Right atrium auricular region (tissue), 2 donors: ENCODE data around the gene B4GALT7. TPM values are rescaled to one million over a fixed set of nuclear protein-coding genes. Genes with fewer than 3 reads are reported as not detected.

Experiments used
- DNase-seq: peaks from one replicate; pipeline ENCODE4 v3.0.0-alpha.2; 2019; ENCODE audit warnings: low spot score
- H3K27ac ChIP-seq, 2 donors: fragments of 200-600 bp; sonication (generic); 1 replicate in 1 of 2; 2 replicates in 1 of 2; pipeline ENCODE4 v1.5.1; 2016 to 2019
- H3K27me3 ChIP-seq, 2 donors: fragments of 200-600 bp; sonication (generic); one replicate each; pipeline versions ENCODE4 v1.5.1 to v1.6.0; 2017 to 2019
- H3K36me3 ChIP-seq: fragments of 200-600 bp; sonication (generic); one replicate; pipeline ENCODE4 v1.5.1; 2016
- H3K4me1 ChIP-seq, 2 donors: fragments of 200-600 bp; sonication (generic); one replicate each; pipeline versions ENCODE4 v1.5.1 to v1.6.0; 2017 to 2019
- H3K4me3 ChIP-seq, 2 donors: fragments of 200-600 bp; sonication (generic); 1 replicate in 1 of 2; 2 replicates in 1 of 2; pipeline ENCODE4 v1.5.1; 2017 to 2019; ENCODE audit warnings: mild to moderate bottlenecking in 1 of 2, moderate library complexity in 1 of 2
- H3K9me3 ChIP-seq, 2 donors: fragments of 200-600 bp; sonication (generic); one replicate each; pipeline ENCODE4 v1.5.1; 2019
- total RNA-seq, 2 donors: library from RNA; depleted of rRNA; stranded (reverse); fragments of >200 nt; gene quantifications; one replicate each; pipeline ENCODE4 v1.1.0, GENCODE V29; 2016
- TF ChIP-seq, protein P1 (sequence below), 2 donors: fragments of 200-600 bp; sonication (generic); IDR thresholded peaks; one replicate each; pipeline ENCODE4 v1.5.1; 2019; ENCODE audit warnings: antibody characterized with exemption in 2 of 2

Gene B4GALT7
- total RNA-seq, 2 donors from 2014 or later: 12.2 to 21.3 TPM

DNA sequence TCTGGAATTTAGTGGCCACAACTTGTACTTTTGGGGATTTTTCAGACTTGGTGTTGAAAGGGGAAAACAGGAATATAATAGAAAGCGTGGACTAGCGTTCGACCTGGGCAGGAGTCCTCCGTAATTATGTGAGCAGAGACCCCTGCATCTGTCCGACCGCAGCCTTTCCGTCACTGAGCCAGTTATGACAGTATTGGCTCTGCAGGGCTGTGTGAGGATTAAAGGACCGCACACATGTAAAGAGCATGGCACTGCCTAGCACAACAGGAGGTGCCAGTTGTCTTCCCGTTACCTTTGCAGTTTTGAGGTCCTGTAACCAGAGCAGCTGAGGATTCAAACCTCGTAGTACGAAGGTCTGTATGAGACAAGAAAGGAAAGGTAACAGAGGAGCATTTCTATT is 1.2 kb downstream of the B4GALT7 start:
- no peak overlapping the region for H3K27ac ChIP-seq
- no peaks in the 10 kb centered on the region for H3K9me3 ChIP-seq
- peak overlapping the region in 1 of 2 donors; percentile 94 for H3K4me3 ChIP-seq
- H3K36me3 ChIP-seq: peaks cover 7% of the 10 kb centered on the region
- peaks cover 0 to 25% of the 10 kb centered on the region in 2 donors for H3K4me1 ChIP-seq
- no peaks in the 10 kb centered on the region for H3K27me3 ChIP-seq
- no peak for DNase-seq
- TF ChIP-seq, protein P1, sequence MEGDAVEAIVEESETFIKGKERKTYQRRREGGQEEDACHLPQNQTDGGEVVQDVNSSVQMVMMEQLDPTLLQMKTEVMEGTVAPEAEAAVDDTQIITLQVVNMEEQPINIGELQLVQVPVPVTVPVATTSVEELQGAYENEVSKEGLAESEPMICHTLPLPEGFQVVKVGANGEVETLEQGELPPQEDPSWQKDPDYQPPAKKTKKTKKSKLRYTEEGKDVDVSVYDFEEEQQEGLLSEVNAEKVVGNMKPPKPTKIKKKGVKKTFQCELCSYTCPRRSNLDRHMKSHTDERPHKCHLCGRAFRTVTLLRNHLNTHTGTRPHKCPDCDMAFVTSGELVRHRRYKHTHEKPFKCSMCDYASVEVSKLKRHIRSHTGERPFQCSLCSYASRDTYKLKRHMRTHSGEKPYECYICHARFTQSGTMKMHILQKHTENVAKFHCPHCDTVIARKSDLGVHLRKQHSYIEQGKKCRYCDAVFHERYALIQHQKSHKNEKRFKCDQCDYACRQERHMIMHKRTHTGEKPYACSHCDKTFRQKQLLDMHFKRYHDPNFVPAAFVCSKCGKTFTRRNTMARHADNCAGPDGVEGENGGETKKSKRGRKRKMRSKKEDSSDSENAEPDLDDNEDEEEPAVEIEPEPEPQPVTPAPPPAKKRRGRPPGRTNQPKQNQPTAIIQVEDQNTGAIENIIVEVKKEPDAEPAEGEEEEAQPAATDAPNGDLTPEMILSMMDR (IDR thresholded peaks at IDR 0.05): no peak

DNA sequence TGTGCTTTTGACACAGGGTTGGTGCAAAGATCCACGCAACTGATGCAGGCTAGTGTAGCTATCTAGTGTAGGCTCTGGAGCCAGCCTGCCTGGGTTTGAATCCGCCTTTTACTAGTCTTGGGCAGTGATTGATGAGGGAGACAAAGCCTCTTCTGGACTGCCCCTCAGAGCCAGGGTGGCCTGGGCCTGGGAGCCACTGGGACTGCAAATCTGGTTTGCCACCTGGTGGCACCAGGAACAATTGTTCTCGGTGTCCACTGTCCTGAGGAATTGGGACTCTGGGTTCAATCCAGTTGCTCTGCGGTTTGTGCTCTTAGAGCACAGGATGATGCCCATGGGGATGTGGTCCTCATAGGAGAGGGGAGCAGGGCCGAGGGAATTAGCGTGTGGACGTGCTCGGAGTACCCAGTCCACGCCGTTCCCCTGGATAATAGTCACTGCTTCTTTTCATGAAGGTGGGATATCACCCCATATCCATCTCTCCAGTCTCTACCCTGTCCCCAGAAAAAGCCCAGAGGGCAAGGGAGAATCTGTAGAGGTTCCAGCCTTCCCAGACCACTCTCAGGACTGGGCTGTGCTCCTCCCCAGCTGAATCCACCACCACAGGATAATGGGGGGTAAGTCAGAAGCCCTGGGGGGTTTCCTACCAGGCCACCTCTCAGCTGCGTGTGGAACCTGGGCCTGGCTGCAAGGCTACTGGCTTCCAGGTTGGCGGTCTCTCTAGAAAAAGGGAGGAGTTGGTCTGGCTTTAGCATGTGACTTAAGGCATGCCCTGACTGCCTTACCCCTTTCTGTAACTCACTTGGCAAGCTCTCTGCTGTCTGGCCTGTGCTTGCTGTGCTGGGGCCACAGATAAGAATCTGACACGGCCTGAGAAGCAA is 1.9 kb downstream of the B4GALT7 start:
- H3K27me3 ChIP-seq: no peaks in the 10 kb centered on the region
- DNase-seq: peak; percentile 34
- H3K27ac ChIP-seq: no peak overlapping the region
- H3K4me3 ChIP-seq: no peak overlapping the region
- TF ChIP-seq, protein P1 (IDR thresholded peaks at IDR 0.05): no peak
- H3K36me3 ChIP-seq: peaks cover under 1% of the 10 kb centered on the region
- no peaks in the 10 kb centered on the region for H3K9me3 ChIP-seq
- peaks cover 0 to 25% of the 10 kb centered on the region in 2 donors for H3K4me1 ChIP-seq

DNA sequence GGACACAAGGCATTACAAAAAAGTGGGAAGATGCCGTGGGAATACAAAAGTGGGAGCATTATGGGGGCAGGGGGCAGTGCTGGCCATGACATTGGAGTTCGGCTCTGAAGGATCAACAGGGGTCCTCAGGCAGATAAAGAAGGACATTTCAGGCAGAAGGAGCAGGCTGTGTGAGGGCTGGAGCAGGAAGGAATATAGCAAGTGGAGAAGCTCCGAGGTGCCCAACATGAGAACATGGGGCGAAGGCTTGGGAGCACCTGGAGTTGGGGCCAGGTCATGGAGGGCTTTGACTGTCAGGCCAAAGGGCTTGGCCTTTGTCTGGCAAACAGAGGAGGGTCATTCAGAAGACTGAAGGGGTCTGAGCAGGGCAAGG is 2.5 kb downstream of the B4GALT7 start:
- no peaks in the 10 kb centered on the region for H3K36me3 ChIP-seq
- H3K27ac ChIP-seq: no peak overlapping the region
- H3K27me3 ChIP-seq: no peaks in the 10 kb centered on the region
- no peak overlapping the region for H3K4me3 ChIP-seq
- DNase-seq: peak; percentile 51
- TF ChIP-seq, protein P1 (IDR thresholded peaks at IDR 0.05): no peak
- peaks cover 0 to 31% of the 10 kb centered on the region in 2 donors for H3K4me1 ChIP-seq
- no peaks in the 10 kb centered on the region for H3K9me3 ChIP-seq

DNA sequence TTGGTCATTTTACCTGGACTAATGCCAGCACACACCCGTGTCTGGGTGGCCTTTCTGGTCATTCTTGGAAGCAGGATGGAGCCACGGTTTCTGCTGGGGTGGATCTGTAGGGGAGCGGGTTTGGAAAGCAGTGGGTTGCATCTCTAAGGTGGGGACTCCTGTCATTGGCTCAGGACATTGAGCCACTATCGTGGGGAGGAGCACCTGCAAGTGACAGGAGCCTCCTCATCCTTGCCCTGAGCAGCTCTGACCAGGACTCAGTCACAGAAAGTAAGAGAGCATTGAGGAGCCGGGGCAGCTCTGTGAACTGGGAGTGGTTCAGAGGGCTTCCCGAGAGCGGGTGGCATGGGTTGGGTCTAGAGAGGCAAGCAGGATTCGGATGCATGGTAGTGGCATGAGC is 3.7 kb downstream of the B4GALT7 start:
- Histone ChIP-seq H3K36me3 (no peaks in the 10 kb centered on the region), H3K27me3 (no peaks in the 10 kb centered on the region), H3K27ac (no peak overlapping the region), H3K4me3 (no peak overlapping the region), H3K9me3 (no peaks in the 10 kb centered on the region), H3K4me1 (peaks cover 0 to 31% of the 10 kb centered on the region in 2 donors)
- DNase-seq: peak; percentile 21
- TF ChIP-seq, protein P1 (IDR thresholded peaks at IDR 0.05): no peak

DNA sequence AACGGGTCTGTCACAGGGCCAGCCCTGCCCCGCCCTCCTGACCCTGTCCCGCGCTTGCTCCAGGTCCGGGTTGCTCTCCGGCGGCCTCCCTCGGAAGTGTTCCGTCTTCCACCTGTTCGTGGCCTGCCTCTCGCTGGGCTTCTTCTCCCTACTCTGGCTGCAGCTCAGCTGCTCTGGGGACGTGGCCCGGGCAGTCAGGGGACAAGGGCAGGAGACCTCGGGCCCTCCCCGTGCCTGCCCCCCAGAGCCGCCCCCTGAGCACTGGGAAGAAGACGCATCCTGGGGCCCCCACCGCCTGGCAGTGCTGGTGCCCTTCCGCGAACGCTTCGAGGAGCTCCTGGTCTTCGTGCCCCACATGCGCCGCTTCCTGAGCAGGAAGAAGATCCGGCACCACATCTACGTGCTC is 4.2 kb downstream of the B4GALT7 start:
- DNase-seq: peak; percentile 54
- Histone ChIP-seq H3K4me1 (peaks cover 0 to 26% of the 10 kb centered on the region in 2 donors), H3K36me3 (no peaks in the 10 kb centered on the region), H3K27me3 (no peaks in the 10 kb centered on the region), H3K27ac (no peak overlapping the region), H3K9me3 (no peaks in the 10 kb centered on the region), H3K4me3 (no peak overlapping the region)
- TF ChIP-seq, protein P1 (IDR thresholded peaks at IDR 0.05): no peak
